IPS DF 4.7 (cell line): Measurements from ENCODE around the gene GABPA.
"Not testable (repeated sequence)": the region's sequence is repeated elsewhere in the genome, so short reads cannot be mapped to it uniquely, and the experiment has no call there.

Source experiments
- DNase-seq: peaks from one replicate; pipeline ENCODE4 v3.0.0-alpha.2; 2013; ENCODE audit warnings: low spot score; ENCODE audit errors: extremely low read depth

The GABPA gene

DNA sequence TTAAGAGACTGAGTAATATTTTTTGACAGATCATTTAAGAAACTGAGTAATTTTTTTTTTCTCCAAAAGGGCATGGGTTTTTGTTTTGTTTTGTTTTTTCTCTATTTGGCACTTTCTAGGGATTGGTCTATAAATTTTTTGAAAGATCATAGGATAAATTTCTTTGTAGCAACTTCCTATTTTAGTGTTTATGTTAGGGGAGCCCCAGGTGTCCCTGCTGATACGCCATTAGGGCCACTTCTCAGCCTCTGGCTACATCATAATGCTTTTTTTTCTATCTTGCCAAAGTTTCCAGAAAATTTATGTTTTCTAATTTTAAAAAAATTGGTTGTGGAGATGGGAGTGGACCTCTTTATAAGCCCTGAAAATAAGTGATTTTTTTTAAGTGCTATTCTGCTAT, 2.6 kb downstream of the GABPA start:
- DNase-seq = no peak

DNA sequence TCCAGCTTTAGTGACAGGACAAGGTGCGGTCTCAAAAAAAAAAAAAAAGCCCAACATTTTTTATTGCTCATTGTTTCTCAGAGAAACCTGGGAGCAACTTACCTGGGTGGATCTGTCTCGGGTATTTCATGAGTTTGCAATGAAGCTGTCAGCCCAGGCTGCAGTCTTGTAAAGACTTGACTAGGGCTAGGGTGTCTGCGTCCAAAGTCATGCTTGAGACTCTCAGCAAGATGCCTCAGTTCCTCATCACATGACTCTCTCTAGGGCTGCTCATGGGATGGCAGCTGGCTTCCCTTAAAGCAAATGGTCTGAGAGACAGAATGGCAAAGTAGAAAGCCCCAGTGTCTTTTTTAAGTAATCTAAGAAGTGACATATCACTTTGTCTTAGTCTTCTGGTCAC, 8.1 kb downstream of the GABPA start:
- no peak for DNase-seq

DNA sequence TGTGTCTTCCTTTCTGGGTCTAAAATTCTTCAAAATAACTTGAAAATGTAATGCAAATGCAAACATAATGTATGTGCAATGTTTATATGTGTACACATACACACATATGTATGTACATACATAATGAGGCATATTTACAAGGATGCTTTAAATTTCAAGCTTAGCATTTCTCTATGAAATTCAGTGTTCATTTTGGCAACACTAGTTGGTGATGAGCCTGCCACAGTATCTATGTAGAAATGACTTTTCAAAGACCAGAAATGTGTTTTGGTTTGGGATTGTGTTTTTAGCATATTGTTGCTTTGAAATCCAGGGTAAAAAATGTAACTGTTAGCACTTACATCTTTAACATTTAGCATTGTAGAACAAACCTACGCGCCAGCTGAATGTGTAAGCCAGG, 10.1 kb downstream of the GABPA start:
- no peak for DNase-seq

DNA sequence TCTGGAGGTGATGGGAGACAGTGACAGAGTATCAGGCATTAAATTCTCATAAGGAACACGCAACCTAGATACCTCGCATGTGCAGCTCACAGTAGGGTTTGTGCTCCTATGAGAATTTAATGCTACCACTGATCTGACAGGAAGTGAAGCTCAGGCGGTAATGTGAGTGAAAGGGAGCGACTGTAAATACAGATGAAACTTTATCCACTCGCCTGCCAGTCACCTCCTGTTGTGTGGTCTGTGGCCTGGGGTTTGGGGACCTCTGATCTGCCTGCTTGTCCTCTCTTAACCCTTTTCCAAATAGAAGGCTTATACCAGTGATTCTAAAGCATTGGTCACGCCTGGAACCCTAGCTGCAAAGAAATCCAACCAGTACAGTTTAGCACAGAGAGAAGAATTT, 15.3 kb downstream of the GABPA start:
- no peak for DNase-seq

DNA sequence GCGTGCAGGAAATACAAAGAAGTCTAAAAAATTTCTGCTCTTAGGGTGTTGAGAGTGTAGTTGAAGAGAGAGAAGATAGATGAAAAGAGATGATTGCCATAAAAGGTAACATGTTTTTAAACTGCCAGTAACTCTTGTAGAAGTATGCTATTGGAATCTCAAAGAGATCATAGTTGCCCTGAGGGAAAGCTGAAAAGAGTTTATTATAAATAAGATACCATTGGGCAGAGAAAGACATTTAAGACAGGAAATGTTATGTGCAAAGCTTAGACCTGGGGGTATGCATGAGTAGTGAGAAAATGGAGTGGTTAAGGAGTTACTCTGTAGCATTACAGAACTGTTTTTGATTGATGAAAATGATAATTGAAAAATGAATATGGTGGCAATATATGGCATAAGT, 17.6 kb downstream of the GABPA start:
- DNase-seq = no peak

DNA sequence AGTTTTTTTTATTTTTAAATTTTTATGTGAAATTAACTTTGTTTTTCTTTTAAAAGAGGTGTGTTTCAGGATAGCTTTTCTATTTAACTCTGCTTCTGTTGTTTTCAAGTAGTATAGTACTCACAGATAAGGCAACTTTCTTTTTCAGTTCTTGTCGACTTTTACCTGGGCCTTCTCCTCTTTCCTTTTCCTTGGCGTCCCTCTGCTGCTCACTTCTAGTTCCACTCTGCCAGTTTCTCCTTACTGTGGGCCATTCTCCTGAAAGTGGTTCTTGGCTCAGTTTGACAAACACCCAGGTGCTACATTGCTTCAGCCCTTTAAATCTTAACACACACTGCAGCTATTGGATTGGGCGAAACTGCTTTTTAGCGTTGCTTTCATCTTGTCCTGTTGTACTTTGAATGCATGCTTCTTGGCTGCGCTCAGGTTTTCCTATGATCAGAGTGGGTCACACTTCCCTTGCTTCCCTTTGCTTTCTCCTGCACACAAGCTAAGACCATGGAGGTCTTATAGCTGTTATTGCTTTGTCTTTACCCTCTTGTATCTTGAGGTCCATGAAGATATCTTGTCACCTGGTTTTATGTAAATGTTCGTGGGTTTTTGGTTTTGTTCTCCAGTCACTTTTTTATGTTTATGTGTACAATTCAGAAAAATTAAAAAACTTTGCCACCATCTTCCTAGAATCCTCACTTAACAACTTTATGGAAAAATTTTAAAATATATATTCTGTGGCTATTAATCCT, 21.6 kb downstream of the GABPA start:
- DNase-seq = no peak

DNA sequence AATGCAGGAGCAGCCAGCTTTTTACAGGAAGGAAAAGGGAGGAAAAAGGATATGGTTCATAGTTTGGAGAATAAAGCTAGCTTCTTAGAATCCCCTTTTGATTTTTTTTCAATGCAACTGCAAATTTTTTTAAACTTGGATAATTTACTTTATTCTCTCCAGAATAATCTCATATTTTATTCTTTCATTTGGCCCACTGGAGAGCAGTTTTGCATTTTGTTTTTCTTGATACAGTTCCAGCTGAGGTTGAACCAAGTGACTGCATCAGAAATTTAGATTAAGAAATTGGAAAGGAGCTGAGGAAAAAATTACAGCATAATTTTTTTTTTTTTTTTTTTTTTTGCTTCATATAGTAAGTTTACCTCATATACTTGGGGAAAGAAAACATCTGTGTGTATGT, 22.8 kb downstream of the GABPA start:
- no peak for DNase-seq

DNA sequence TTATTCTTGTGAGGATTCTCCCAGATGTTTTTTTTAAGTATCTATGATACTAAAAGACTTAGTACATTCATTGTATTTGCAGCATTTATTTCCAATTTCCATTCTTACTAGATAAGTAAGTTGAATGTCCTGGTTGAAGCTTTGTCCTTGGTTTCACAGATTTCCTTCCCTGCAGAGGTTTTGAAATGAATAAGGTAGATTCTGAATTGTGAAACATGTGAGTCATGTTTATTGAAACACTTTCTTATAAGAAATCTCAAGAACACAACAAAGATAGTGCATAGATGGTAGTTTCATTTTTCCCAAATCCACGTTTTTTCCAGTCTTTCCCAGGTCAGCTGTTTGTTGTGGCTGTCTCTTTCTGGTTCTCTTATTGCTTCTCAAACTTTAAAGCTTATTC, 24.8 kb downstream of the GABPA start:
- DNase-seq = no peak

DNA sequence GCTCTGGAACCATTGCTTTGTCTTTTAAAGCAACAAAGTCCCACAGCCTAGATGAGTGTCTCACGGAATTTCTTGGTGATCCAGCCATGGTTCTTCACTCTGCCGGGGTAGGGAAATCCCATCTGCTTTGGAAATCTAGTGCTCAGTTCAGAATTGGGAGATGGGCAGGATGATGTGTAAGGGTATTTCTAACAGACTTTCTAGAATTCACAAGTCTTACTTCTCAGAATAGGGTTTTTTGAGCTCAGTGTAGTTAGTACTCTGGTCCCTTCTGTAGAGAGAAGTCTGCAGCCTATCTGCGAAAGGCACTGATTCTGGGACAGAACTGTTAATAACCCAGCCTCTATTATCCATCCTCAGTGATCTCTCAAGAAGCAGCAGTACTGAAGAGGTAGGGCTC, 25.3 kb downstream of the GABPA start:
- DNase-seq = no peak

DNA sequence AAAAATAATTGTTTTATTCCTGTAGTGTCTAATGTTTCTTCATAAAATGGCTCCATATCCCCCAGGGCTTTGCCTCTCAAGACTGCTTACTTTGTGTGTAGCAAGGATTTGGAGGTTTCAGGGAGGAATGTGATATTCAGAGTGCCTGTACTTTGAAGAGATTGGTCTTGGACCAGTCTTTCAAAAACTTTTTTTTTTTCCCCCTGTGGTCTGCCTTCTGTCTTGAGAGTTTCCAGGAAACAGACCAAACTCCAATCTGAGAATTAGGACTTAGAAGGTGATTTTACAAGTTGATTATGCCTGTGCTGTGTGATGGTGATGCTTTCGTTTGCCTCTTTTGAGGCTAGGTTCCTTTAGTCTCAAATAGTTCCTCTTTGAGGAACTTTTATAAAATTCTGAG, 25.9 kb downstream of the GABPA start:
- no peak for DNase-seq

DNA sequence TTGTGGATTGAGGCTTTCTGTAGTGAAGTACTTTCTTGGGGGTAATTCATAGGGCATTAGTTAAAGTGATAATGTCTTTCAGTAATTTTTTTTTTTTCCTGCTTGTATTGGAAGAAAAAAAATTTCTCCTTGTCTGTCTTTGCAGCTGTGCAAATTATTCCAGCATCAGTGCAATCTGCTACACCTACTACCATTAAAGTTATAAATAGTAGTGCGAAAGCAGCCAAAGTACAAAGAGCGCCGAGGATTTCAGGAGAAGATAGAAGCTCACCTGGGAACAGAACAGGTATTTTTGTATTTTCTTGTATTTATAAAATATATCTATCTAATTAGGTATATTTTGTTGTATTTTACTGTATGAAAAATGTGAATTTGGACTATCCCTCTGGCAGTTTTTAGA, 29.3 kb downstream of the GABPA start:
- DNase-seq = no peak

DNA sequence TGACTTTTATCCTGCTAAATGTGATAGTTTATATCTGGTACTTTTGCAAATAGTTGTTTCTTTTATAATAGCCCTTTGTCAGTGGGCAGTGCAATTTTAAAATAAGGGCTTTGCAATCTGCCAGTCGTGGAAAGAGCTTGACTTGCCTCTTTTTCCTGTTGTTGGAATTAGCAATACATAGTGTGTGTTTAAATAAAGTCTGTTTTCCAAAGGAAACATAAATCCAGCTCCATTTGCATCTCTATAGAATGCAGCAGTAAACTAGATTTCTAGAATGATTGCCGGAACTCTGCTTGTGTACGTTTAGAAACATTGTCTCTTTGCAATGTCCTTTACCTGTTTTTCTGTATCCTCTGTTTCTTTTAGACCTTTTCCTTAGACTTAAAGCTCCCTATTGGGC, 33.1 kb downstream of the GABPA start:
- DNase-seq = no peak

DNA sequence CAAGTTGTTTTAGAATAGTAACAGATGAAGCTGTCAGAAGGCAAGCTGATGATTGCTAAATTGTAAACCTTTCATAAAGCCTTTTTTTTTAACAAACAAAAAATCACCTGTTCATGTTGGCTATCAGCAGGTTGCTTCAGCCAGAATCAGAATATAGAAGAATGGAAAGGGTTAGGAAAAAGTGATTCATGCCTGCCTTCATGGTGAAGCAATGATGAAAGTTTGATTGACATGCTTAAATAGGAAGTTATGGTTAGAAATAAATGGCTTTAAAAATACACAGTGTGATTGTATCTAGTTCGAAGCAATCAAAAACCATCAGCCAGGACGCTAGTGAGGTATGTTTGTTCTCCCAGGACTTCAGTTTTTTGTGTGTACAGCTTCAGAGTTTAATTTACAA, 37.9 kb downstream of the GABPA start:
- DNase-seq = no peak

DNA sequence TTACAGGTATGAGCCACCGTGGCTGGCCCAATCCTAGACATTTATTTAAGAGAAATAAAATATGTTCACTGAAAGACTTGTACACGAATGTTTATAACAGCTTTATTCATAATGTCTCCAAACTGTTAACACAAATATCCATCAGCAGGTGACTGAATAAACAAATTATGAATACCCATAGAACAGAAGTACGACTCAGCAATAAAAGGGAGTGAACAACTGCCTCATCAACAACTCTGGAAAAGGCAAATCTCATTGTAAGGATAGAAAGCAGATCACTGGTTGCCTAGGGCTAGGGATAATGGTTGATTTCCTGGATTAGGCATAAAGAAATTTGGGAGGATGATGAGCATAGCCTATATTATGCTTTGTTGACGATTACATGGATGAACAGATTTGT, 41.7 kb downstream of the GABPA start:
- DNase-seq = no peak

DNA sequence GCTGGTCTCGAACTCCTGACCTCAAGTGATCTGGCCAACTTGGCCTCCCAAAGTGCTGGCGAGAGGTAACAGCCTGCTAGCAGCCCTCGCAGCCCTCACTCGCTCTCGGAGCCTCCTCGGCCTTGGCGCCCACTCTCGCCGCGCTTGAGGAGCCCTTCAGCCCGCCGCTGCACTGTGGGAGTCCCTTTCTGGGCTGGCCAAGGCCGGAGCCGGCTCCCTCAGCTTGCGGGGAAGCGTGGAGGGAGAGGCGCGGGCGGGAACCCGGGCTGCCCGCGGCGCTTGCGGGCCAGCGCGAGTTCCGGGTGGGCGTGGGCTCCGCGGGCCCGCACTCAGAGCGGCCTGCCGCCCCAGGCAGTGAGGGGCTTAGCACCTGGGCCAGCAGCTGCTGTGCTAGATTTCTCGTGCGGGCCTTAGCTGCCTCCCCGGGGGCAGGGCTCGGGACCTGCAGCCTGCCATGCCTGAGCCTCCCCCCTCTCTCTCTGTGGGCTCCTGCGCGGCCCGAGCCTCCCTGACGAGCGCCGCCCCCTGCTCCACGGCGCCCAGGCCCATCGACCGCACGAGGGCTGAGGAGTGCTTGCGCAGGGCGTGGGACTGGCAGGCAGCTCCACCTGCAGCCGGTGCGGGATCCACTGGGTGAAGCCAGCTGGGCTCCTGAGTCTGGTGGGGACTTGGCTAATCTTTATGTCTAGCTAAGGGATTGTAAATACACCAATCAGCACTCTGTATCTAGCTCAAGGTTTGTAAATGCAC, 43.5 kb downstream of the GABPA start:
- not testable (repeated sequence) for DNase-seq

DNA sequence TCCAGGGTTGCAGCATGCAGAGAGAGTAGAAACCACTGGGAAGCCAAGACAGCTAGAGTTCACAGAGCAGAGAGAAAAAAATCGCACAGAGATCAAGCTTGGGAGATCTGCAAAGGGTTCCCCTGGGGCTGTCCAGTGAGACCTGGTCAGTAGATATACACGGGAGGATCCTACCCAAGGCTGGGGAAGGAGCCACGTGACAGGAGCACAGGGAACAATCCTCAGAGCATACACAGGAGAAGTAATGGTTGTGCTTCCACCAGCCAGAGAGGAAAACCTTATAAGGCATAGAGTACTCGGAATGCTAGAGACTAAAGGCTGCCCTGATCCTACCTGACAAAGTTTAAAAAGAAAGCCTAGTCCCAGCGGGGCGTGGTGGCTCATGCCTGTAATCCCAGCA, 53.9 kb downstream of the GABPA start:
- no peak for DNase-seq

DNA sequence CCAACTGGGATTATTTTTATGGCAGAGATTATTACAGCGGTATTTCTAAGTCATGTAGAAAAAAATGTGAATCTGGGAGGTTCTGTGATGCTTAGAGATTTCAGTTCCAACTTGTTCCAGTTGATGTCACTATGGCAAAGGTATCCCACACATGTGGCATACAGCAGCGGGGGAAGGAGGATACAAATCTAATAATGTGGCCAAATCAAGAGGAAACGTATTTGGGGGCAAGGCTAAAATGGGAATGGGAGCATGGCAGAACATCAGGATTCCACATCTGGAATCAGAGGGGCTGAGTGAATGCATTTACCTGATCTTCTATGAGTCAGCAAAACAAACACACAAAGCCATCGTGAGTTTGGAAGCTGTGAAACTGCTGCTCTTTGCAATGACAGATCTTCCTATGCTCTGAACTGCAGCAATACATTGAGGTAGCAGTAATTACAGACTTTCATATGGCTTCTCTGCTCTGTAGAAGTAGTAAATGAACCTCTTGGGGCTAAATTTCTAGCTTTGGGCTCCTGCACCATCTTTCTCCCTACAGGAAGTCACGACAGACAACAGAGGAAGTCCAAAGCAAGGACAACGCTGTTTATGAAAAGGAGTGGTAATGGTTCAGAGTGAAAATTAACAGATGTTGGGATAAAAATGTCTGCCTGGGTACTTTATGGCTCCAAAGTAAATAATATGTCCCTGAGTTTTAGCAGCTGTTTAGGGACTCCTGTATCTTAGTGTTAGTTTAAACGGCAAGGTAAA, 55.5 kb downstream of the GABPA start:
- no peak for DNase-seq

DNA sequence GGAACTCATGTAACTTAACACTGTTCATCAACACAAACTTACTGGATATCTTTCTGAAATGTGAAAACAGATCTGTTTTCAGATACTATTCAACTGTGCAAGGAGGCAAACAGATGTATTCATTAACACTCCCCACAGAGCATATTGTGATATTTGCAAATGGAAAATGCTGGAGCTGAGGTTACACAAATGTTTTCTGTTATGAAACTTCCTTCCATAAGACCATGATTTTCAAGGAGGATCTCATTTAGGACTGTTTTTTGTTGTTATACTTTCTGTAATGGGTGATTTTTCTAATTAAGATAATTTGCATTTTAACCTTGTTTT, 56.1 kb downstream of the GABPA start:
- no peak for DNase-seq

DNA sequence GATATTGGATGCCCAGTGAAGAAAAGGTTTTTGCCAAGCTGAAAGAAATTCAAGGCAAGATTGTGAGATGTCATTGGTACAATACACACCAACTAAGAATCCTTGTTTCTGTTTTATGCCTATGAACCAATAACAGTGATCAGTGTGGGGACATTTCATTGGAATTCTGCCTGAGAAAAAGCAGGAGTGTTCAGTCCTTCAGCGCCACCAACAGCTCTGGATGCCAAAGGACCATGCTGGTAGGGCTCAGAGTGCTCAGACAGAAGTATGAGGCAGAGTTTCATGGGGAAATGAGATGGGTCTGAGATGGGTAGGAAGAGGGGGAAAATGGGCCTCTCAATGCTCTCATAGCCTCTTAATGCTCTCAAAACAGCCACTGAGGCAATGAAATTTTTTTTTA, 56.5 kb downstream of the GABPA start:
- no peak for DNase-seq

DNA sequence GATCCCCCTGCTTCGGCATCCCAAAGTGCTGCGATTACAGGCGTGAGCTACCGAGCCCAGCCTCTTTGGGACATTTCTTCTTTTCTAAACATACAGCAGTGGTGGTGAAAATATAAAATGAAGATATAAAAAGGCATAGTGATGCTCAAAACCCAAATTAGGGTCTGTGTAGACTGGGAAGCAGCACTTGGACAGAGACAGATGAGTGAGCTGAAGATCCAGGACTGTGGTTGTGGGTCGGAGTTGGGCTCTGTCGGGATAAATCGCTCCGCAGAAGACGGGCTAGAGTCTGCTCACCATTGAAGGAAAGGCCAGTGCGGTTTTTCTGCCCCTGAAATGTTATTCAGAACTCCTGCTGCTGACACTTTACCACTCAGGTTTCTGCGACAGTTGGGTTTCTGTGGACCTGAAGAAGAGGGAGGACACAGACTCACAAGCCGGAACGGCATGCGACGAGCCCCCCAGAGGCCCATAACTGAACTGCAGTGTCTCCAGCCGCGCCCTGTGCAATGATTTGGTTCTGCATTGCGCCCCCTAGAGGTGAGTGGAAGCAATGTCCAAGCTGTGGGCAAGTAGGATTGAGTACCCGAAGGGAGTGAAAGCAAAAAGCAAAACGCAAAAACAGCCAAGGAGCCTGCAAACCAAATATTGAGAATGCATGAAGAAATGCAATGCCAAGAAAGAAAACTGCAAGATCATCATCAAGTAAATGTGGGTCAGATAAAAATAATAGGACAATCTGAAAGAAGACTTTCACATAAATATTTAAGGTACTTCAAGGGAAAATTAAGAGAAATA, 66.6 kb downstream of the GABPA start:
- DNase-seq = peak; percentile 83

DNA sequence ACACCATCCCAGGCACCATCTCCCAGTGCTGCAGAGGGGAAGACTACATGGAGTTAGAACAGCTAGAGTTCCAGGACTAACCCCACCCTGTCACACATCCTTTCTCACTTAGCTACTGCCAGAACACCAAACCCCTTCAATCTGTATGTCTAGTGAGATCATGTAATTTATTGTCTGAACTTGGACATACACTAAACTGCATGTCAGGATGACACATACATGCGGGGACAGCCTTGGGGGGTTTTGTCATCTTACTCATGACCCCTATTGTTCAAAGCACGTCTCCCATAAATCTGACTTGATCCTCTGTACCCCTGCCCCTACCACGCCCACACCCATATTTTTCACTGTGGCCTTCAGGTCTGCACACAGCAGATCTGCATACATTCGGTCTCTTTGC, 71.3 kb downstream of the GABPA start:
- DNase-seq = no peak

DNA sequence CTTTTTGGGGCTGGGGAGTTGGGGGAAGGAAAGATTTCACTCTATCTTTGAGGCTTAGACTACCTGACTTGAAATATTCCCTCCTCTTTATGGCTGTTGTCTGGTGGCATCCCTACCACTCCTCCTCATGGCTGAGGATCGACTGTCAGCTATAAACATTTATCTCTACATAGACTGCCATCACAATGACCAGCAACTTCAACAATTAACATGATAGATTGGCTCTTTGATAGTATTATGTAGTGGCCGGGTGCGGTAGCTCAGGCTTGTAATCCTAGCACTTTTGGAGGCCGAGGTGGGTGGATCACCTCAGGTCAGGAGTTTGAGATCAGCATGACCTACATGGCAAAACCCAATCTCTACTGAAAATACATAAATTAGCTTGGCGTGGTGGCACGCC, 72.4 kb downstream of the GABPA start:
- DNase-seq = no peak
